ENCODE results near the gene MRPL39. TPM values are rescaled to one million over a fixed set of nuclear protein-coding genes. Genes with fewer than 3 reads are reported as not detected.

MRPL39 gene
- total RNA-seq, 1 experiment from 2014 or later: 34.6 TPM

DNA sequence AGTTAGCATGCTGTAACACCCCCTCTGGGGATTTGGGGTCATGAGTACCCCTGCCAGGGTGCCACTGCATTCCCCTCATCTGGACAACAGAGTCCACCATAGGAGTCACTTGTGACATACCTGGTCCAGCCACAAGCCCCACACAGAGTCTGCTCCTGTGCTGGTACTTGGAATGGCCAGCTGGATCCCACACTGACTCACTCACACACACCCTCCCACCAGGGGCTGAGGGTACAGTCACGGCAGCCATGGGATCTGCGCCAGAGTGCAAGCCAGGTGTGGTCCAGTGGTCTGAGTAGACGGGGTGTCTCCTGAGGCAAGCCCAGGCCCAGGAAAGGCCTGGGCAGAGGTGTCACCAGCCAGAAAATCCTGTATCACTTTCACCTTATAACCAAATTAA, 67.7 kb downstream of the MRPL39 start:
- DNase-seq (ENCODE audit: low read depth): no peak

DNA sequence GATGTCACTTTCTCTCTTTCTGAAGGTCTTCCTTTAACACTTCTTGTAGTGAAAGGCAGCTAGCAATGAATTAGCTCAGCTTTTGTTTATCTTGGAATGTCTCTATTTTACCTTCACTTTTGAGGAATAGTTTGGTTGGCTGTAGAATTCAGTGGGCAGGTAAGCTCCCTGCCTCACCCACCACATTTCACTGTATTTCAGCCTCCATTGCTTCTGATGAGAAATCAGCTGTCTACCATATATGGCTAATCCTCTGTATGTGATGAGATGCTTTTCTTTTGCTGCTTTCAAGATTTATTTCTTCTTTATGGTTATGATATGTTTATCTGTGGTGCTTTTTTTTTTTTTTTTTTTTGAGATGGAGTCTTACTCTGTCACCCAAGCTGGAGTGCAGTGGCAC, 70.1 kb downstream of the MRPL39 start:
- no peak for DNase-seq (ENCODE audit: low read depth)

DNA sequence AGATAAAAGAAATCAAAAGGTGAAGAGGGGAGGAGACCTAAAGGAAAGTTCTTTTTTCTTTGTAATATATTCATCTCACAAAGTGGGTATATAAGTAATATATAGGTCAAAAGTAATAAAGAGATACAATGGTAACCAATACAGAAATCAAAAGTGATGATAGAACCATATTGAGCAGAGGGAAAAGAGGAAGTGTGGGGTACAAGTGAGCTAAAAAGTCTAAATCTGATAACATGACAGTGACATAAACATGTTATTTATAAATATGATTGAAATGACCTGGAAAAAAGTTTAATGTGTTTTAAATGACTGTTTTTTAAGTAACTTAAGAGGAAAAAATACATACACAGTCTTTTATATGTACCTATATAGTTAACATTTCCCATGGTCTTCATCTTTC, 70.5 kb downstream of the MRPL39 start:
- DNase-seq (ENCODE audit: low read depth): no peak

DNA sequence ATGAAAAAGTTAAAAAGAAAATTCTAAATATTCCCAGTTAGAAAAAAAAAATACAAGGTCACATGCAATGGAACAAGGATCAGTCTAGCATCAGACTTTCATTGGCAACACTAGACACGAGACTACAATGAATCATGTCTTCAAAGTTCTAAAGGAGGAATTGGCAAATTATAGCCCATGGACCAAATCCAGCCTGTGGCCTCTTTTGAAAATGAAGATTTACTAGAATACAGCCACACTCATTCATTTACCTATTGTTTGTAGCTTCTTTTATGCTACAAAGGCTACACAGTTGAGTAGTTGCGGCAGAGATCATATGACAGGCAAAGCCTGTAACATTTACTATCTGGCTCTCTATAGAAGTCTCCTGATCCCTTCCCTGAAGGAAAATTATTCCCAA, 71.4 kb downstream of the MRPL39 start:
- DNase-seq (ENCODE audit: low read depth): no peak

Other genes starting within 250 kb of the MRPL39 start
- 5.6 and 6.0 TPM in 2 replicates for gene JAM2, start 31.8 kb upstream of the MRPL39 start, total RNA-seq (2014; rRNA removed)
- 106 and 114 TPM in 2 replicates for gene ATP5PF, start 127.4 kb upstream of the MRPL39 start, total RNA-seq (2014; rRNA removed)
- 21.9 and 25.5 TPM in 2 replicates for gene GABPA, start 127.5 kb upstream of the MRPL39 start, total RNA-seq (2014; rRNA removed)